GM19240 (cell line): ENCODE results near the gene TNFAIP3.

Experiments
- DNase-seq: peaks from one replicate; pipeline ENCODE4 v3.0.0; 2011; ENCODE audit warnings: low spot score; ENCODE audit not compliant: insufficient read length

Gene TNFAIP3

DNA sequence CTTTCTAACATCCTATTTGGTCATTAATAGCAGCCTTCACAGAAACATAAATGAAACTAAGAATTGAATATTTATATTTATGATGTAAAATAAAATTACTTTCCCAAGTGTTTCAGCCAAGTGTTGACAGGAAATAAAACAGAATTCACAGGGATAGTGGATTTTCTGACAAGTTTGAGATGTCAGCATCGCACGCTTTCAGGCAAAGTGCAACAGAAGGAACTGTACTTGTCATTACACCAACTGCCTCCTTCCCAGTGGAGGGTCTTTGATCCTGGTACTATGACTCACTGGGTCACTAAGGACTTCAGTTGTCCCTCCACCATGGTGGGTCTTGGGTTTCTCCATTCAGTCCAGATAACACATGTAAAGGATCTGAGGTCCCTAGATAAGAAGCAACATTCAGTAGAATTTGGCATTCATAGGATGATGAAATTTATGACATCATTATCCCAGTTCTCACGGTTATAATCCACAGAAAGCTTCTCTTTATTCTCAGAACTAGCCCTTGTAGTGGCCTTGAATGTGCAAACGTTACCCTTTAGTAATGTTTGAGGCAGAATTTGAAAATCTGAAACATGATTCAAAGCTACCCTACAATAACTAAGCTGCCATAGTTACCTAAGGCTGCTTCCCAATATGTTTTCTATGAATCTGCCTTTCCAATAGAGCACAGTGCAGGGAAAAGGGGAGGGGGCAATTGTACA lies 3.8 kb upstream of the TNFAIP3 start:
- DNase-seq: no peak

DNA sequence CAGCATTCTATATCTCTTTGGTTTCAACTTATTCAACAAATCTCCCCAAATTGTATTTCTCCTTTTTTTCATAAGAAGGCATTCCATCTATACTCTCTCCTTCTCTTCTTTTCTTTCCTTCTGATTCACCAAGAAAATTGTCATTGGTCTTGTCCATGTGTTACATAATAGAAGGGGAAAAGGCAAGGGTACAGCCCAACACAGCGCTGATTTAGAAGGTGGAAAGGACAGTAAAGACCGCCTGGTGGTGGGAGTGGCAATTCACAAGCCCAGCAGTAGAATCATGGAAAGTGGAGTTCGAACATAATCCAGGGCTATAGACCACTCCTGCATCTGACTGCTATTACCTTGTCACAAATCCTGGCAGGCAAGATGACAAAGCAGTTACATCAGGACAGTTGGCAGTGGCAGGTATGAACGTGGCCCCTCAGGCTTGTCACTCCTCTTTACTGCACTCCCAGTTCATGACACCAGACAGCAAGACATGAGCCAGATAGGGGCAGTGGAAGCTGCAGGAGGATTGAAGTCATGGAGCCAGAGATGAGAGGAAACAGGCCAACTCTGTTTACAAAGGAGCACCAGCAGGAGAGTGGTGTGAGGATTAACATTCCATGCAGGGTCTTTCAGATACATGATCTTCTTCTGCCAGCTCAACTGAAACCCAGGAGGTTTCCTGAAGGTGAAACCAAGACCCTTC lies 2.1 kb upstream of the TNFAIP3 start:
- no peak for DNase-seq

DNA sequence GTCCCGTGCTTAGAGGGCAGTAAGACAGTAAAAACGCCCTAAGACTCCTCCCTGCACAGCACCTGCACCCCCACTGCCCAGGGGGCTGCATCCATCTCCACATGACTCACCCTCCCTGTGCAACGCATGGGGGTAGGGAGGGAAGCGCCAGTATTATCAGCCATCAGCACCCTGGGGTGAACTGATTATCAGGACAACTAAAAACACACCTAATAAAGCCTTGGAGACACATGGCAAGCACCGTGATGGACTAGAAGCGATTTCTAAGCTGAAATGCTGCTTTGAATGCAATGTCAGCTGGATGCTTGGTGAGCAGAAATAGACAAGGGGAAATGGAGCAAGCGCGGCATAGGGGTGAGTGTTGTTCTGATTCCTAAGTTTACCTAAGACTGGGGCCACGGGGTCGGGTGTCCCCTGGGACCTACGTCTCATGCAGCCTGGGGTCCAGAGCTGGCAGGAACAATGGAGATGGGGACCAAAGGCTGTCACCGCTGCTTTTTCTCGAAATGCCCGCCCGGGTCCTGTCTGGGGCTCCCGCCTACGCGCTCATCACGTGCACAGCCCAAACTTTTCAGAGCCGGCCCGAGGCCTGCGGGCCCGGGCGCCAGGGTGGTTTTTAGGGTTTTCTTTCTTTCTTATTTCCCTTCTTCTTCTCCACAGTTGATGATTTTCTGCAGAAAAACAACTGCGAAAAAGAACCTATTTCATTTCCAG lies 702 bp upstream of the TNFAIP3 start:
- no peak for DNase-seq

DNA sequence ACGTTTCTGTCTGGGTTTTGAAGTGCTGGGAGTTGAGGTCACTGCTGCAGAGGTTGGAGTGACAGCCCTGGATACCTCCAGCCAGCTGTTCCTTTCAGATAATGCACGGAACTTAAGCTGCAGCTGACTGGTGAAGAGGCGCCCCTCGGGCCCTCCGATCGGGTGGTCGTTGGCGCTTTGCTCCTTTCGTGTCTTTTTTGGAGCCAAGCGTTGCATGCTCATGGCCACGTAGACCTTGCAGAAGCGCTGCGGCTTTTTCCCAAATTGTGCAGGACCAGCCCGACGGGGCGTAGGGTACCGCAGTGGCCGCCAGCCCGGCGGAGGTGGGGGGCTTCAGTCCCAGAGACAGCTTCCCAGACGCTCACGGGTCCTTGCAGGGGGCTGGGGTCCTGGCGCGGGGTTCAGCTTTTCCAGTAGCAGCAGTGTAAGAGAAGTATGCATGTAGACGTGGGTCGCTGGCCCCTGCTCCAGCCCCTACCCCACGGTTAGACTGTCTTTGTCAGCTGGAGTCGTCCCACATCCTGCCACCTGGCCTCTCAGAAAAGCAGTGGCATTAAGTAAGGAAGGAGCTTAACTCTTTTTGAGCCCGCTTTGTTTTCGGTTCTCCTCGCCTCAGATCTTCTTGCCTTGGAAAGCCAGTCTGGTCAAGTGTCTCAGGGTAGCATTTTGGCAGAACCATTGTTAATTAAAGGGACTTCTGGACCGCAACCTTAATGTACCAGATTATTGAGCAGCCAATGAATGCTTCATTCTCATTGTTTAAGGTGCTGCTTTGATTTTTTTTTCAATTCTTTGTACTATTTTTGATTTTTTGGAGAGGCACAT lies 838 bp downstream of the TNFAIP3 start:
- no peak for DNase-seq

DNA sequence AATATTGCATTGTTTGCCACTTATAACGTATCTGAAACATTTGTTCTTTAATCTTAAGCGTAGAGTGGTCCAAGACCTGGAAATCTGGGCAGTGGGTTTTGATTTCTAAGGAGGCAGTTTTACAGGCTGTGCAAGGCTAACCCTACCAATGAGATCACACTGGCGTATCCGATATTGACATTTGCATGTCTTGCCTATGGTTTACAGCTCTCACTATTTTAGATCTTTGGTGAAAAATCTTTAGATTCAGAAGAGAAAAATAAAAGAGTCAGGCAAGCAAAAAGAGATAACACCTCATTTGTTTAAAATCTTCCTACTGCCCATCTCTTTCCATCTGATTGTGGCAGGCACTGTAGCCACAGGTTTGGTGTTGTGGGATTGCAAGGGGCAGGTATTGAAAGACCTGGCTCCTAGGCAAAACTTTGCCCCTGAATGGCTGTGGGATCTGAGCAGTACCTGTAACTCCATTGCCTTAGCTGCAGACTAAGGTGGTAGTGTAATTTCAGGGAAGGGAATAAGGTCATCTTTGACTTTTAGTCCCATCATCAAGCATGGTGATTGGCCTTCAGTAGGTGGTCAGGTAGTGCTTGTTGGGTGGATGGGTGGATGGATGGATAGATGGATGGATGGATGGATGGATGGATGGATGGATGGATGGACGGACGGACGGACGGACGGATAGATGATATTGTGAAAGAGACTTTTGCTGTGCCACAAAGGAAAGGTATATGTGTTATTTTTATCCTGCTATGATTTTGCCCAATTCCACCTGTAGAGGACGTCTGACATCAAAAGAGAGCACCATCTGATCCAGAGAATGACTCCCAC lies 1.9 kb downstream of the TNFAIP3 start:
- DNase-seq: no peak

DNA sequence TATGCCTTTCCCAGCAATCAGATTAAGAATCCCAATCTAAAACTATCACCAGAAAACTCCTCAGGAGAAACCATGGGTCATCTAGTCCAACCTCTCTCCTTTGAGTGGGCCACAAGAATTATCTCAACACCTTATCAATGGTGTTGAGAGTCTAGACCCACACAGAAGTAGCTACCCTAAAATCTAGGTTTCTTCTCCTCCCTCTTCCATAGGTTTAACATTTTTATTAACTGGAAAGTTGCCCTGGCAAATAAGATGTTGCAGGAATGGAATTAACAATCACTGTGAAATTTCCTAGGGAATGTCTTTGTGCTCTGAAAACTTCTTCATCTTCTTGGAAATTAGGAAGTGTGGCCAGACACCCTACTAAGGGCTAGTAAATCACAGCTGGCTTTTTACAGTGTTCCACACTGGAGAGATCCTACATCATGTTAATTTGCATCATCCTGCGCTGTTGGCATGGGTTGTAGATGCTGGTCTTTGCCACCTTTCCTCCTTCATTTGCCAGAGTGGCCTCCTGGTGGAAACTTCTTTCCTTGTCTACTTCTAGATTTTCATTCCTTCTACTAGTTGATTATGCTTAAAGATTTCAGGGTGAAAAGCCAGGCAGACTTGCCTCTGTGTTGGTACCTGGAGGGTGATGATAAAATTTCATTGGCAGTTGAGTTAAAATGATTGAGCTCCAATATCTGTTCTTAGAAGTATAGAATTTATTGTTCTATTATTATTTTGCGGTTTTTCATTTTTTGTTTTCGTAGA lies 2.7 kb downstream of the TNFAIP3 start:
- no peak for DNase-seq

DNA sequence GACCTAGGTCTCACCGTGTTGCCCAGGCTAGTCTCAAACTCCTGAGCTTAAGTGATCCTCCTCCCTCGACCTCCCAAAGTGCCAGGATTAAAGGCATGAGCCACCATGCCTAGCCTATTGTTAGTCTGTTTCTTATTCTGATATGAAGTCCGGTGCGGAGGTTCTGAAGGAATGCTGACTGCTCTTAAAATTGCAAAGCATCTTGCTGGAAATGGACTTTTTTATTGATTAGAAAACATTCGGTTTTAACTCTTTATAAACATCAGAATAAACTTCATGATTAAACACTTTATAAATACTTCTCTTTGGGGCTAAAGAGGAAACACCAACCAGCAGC lies 3.2 kb downstream of the TNFAIP3 start:
- no peak for DNase-seq

DNA sequence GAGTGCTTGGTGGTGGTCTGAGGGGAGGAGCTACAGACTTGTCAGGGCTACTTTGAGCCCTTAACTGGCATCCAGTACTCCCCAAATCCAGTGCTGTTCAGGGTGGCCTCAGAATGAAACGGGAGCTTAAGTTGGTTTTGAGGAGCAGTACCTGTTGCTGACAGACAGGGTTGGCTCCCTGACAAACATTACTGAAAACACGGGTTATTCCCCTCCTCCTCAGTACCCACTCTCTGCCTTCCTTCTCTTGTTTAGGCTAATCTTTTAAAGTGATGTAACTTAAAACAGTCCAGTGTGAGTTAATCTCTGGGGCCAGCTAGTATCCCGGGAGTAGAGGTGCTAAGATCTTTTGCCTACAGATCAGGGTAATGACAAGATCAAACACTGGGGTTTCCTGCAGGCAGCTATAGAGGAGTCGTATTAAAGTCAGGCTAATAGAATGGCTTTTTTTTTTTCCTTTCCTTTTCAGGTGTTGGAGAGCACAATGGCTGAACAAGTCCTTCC lies 3.7 kb downstream of the TNFAIP3 start:
- no peak for DNase-seq

DNA sequence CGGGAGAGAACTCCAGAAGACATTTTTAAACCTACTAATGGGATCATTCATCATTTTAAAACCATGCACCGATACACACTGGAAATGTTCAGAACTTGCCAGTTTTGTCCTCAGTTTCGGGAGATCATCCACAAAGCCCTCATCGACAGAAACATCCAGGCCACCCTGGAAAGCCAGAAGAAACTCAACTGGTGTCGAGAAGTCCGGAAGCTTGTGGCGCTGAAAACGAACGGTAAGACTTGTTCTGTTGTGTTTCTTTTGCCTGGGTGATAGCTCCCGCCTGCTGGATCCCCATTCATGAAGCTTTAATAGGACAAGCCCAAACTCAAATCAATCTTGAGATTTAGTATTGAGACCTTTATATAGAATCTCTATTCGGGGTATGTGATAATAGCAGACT lies 4.2 kb downstream of the TNFAIP3 start:
- no peak for DNase-seq

DNA sequence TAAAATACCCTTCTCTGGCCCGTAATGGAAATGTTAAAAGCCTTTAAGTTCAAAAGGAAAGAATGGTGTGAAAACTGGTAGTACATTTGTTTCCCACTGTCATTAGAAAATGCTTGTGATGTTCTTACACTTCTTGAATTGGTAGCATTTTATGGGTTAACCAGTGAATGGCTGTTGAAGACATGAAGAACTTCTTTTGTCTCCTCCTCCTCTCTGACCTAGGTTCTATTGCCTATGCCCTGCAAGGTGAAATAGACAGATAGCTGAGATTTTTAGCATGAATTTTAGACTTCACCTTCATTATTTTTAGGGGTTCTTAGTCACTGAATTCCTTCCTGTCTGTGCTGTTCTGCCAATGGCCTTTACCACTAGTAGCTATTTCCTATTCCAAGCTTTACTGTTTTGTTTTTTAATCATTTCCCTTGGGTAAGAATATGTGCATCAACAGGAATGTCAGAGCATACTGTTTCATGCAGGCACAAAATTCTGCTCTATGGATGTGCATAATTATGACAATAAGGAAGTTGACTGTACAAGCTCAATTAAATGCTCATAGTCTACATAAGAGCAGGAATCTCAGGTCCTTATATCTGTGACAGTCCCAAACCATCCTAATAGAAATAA lies 4.9 kb downstream of the TNFAIP3 start:
- no peak for DNase-seq

DNA sequence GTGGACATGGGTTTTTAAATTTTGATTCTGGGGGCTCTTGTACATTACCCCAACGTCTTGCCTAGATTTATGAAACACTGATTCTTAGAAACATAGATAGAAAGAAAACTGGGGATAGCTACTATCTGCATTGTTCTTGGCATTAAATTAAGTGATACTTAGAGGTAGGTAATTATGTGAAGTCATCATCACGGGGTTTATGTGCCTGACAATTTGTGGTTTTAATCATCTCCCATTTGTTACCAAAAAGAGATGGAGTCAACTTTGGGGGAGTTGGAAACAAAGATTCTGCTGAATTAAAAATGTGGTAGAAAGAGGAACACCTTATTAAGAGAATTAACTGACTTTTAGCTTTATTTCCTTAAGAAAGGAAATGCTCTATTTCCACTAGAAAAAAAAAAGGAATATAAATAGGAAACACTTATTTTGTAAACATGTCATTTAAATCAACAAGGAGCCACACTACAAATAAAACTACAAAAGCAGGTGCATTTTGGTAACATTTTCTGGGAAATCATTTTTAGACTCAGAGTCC lies 5.6 kb downstream of the TNFAIP3 start:
- DNase-seq: no peak

DNA sequence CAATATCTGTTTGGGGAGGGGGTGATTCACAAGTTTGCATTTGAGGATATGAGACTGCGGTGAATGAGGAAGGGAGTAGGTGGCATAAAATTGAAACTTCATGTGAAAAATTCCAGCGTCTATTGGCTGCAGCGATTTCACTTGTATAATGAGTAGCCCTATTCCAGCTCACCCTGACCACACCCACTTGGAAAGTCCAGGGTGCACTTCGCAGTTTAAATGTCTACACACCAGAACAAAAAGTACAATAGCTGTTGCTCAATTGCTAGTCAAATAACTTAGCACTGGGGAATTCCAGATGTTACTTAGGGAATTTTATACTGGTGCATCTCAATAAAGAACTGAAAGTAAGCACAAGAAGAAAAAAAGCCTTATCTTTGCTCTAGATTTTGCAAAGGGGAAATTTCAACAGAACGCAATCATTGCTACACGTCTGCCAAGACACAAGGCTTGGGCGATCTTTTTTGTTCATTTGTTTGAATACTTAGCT lies 6.3 kb downstream of the TNFAIP3 start:
- no peak for DNase-seq

DNA sequence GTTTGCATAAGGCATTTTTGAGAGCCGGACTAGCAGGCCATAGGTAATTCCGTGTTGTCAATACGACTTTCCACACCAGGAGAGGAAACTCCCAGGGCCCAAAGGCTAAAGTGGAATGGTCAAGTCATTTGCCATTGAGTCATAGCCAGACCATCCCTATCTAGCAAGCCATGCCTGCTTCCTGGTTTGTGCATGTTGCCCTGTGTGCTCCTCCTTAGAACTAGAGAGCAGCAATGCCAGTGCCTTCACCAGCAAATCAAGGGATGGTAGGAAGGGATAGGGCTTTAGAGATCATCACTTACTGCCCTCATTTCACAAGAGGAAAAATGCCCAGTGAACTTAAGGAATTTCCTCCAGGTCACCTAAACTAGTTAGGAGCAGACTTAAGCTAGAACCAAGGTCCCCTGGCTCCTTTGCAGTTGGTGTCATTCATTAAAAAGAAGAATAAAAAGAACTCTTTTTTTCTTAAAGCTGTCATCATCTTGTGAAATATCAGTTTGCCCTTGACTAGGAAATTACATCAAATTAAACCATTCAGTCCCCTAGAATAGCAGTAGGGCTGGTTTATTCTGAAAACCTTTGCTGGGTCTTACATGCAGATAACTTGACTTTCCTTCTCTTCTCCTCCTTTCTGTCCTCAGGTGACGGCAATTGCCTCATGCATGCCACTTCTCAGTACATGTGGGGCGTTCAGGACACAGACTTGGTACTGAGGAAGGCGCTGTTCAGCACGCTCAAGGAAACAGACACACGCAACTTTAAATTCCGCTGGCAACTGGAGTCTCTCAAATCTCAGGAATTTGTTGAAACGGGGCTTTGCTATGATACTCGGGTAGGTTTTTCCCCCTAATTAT lies 7.4 kb downstream of the TNFAIP3 start:
- no peak for DNase-seq

DNA sequence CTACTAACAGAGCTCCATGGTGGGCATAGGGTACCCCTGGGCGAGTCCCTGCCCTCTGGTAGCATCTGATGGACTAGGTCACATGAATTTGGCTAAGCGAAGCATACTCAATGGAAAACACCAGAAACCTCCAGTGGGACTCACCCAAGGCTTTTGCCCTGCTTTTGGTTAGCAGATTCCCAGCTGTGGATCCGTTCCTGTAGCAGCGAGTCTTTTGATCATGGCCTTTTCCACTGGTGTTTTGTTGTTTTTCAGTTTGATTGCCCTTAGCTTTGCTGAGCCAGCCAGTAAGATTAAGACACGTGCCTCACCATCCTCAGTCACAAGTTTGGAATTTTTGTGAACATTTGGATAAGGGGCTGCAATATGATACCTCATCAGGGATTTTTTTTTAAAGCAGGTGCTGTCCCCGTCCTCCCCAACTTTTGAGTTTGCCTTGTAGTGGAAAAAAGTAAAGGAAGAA lies 8.0 kb downstream of the TNFAIP3 start:
- no peak for DNase-seq

DNA sequence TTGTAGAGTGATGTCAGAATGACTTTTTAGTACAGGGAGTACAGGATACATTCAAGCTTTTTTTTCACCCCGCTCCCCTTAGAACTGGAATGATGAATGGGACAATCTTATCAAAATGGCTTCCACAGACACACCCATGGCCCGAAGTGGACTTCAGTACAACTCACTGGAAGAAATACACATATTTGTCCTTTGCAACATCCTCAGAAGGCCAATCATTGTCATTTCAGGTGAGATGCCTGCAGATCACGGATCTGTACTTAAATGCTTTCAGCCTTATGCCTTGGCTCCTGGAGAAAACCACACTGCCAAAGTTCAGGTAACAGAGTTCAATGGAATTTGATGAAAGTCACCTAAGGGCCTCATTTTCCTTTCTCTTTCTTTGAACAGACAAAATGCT lies 8.5 kb downstream of the TNFAIP3 start:
- no peak for DNase-seq

DNA sequence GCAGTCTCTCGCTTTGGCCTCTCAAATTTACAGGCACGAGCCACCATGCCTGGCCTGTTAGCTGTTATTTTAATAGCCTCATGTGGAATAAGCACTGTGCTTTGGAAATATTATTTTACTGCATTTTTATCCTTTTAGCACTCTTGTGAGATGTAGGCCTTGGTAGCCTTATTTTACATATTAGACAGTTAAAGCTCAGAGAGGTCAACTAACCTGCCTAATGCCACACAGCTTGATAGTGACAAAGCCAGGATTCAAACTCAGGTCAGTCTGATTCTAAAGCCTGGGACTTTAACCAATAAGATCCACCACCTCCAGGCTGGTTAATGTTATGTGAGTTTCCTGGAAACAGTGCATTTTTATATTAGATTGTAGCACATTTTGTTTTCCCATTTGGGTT lies 9.5 kb downstream of the TNFAIP3 start:
- DNase-seq: no peak

DNA sequence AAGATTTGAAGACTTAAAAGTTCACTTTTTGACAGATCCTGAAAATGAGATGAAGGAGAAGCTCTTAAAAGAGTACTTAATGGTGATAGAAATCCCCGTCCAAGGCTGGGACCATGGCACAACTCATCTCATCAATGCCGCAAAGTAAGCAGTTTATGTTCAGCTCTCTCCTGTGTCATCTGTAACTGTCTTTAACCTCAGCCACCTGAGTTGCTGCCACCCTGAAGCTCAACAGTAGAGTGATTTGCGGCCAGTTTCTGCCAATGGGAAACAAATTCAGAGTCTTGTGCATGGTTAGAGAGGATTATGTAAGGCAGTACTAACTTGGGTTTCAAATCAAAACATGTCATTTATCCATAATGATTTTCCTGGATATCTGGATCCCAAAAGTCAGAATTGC lies 10.1 kb downstream of the TNFAIP3 start:
- DNase-seq: no peak

DNA sequence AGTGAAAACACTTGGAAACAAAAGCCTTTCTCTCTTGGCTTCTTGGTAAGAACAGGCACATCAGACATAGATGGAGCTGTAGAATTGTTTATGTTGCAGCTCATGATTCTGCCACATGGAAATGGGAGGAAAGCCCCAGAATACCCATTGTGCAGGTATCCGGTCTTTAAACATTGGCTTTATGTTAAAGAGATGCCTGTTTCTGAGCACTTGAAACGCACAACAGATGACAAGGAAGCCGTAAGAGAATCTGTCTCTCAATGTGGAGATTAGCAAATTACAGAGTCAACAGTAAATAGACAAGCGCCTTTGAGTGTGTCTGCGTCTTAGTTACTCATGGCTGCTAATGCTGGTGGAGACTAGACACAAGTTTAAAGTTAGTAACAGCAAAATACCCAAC lies 10.5 kb downstream of the TNFAIP3 start:
- no peak for DNase-seq
